Amniotic stem cell (primary cell): ENCODE measurements around the gene SGO1.

Experiments used
- DNase-seq: peaks from one replicate; lab custom pipeline; 2025; lab: John Stamatoyannopoulos, UW

The SGO1 gene

DNA sequence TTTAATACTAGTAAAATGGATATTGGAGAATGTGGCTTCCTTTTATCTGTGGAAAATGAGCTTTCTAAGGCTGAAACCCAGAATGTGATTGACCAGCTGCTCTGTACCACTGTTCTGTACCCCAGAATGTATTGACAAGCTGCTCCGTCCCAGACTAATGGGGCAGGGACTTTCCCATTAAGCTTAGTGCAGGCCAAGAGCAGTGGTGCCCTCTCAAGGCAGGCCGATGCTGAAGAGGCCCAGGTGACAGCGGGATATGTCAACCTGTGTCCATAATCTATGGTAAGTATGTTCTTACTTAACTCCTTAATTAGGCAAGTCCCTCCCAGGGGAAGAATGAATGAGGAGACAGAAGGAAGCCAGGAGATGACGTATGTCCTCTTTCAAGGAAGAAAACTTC is 31.1 kb downstream of the SGO1 start:
- DNase-seq, result no peak

DNA sequence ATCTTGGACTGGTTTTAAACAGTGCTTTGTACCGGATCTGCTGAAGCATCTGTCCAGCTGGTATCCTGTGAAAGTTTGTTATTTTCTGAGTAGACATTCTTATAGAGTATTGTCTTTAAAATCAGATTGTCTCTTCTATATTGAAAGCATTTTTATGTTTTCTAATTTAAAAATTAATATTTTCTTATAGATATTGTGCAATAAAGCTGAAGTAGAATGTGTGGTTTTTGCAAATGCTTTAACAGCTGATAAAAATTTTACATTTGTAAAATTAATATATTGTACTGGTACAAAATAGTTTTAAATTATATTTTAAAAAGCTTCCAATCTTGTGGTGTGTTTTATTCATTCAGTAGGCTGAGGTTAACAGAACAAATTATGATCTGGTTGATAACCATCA is 31.9 kb downstream of the SGO1 start:
- DNase-seq, result no peak

DNA sequence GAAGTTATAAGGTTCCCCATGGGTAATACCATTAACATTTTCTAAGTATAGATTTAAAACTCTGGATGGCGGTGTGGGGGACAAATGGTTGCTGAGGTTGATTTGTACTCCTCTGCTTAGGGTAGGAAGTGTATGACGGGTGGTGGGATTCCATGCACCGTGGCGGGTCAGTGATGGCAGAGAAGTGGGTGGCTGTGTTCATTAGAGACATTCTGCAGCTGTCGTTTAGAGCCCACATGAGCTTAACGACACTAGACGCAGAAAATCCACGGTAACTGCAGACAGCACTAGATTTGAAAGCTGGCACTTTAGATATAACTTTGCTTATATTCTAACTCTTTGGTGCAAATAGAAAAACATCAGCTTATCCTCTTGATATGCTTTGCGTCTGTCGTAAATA is 37.5 kb downstream of the SGO1 start:
- no peak for DNase-seq

DNA sequence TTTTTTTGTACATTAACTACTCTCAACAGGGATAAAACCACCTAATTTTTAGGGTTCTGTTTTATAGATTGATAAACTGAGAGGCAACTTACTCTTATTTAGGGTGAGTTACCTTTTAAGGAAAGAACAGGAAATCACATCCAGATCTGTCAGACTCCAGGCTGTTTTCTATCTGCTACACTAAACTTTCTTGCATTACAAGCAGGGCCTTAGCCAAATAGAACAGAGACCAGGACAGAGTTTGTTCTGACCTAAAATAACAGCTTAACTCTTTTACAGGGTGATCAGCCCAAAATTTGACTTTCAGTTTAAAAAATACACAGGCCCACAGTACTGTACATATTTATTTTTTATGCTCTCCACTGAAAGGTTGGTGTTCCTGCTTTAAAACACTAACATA is 38.6 kb downstream of the SGO1 start:
- DNase-seq, result no peak

DNA sequence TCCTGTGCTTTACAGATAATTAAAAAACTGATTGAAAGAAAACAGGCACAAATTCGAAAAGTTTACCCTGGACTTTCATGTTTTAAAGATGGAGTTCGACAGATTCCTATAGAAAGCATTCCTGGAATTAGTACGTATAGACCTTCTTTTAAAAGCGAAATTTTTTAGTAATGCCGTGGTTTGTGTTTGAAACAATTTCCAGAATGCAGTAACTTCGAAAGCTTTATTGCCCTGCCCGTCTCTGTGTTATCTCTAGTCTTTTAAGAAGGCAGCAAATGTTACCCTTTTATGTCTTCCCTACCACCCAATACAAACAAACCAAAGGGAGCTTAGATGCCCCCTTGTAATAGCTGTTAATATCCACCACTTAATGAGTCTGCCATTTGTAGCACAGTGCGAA is 39.7 kb downstream of the SGO1 start:
- no peak for DNase-seq

DNA sequence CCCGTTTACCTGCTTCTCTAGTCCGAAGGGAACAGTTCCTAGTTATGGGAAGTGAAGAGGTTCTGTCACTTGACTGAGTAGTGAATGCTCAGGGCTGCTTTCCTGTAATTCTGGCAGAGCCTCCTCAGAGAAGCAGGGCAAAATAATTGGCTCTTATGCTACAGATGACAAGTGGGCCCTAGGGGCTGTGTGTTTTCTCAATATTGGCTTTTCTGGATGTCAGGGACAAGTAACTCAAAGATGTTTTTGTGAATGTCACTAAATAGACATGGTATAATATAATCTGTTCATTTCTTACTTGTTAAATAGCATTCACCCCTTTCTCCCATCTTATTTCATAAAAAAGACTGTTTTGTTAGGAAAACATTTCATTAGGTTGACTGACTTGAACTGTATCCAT is 40.1 kb downstream of the SGO1 start:
- no peak for DNase-seq

DNA sequence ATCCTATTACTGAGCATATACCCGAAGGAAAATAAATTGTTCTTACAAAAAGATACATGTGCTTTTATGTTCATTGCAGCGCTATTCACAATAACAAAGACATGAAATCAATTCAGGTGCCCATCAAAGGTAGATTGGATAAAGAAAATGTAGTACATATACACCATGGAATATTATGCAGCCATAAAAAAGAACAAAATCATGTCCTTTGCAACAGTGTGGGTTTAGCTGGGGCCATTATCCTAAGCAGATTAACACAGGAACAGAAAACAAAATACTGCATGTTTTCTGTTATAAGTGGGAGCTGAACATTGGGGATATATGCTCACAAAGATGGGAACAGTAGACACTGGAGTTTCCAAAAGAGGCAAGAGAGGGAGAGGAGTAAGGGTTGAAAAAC is 42.5 kb downstream of the SGO1 start:
- DNase-seq, result no peak

DNA sequence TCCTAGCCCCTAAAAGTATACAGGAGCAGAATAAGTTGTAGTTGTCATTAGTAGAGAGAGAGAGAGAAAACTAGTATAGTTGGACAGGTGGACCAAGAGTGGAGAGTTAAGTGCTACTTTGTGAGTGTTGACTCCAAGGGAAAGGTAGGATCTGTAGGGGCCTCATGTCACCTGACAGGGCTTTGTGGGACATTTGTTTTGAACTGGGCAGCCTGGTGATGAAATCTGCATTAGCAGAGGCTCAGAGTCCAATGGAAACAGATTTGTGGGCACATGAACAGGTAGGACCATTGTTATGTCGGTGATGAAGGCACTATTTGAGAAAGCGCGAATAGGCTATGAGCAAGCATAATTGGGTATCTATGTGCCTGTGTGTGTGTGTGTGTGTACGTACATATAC is 43.5 kb downstream of the SGO1 start:
- no peak for DNase-seq

DNA sequence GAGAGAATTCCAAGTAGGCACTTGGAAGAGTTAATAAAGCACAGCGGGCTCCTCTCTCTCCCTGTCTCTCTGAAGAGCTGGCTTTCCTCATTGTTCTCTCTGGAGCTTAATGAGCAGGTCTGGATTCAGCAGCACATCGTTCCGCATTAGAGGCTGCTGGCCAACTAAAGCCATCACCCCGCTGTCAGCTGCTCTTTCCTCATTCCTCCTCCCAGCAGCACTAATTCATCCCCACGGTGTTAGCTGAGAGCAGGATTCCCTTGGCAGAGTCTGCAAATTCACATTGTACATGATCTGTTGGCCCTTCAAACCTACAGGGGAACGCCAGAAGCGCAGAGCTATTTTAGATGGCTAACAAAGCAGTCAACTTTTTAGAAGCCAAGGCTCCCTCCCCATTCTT is 44.2 kb downstream of the SGO1 start:
- DNase-seq, result no peak

DNA sequence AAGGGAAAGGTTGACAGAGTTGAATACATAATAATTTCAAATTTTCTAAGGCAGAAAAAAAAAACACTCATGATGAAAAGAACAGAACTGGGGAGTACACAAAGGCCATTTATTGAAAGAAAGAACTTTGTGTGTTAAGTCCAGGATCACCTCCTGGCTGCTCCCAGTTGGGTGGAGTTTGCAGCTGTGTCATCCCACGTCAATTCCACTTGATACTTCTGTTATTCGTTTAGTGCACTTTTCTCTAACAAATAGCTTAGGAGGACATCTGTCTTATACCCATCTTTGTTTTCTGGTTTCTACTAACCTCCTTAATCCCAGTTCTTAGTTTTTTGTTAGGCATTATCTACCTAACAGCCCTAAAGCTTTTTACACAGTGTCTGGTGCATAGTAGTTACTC is 44.7 kb downstream of the SGO1 start:
- no peak for DNase-seq

DNA sequence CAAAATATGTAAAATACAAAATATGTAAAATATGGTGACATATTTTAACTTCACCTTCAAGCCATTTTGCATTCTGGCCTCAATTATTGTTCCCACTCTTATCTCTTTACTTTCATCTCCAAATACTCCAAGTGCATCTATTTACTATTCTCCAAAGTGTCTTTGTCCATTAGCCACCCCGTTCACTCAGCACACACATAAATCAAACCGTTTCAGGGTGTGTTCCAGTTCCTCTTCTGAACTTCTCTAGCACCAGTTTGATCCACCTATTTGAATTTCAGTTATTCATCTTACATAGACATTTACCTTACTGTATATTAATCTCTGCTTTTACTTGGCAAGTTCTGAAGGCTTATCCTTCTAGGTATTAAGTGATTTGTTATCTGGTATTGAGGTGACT is 45.1 kb downstream of the SGO1 start:
- no peak for DNase-seq

DNA sequence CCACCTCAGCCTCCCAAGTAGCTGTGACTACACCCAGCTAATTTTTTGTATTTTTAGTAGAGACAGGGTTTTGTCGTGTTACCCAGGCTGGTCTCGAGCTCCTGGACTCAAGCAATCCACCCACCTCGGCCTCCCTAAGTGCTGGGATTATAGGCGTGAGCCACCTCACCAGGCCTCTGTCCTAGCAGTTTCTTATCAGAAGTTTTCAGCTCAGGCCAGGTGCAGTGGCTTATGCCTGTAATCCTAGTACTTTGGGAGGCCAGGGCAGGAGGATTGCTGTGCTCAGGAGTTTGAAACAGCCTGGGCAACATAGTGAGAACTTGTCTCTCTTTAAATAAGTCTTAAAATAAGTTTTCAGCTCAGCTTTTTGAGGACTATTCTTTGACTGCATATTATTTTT is 48.4 kb downstream of the SGO1 start:
- DNase-seq, result no peak

DNA sequence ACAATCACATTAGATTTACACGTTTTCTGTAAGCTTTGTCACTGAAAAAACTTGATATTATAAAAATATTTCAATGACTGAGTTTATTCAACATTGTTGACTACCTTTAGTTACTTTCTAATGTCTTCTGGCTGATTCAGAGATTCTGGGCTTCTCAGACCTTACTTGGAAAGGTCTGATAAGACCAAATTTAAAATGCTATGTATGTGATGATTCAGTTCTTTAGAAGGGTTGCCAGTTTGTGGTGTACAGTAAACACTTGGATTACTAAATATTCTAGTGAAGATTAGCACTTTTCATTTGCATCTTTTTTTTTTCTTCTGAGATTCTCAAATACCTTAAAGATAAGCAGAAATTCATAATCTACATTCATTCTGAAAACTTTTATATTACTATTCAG is 49.8 kb downstream of the SGO1 start:
- DNase-seq, result no peak

DNA sequence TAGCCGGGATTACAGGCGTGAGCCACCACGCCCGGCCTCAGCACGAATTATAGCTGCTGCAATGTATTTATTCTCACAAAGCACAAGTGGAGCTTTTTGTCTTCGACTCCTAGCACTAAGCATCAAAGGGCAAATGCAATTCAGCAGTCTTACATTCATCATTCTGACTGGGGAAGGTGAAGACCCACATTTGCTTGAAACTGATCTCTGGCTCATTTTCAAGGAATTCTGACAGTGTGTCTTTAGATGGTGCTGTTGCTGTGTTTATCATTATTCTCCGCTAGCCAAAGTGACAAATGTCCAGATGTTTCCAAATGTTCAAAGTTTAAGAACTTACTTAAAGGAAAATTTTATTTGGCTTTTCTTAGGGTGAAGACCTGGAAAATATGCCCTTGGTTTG is 55.9 kb downstream of the SGO1 start:
- DNase-seq, result no peak

DNA sequence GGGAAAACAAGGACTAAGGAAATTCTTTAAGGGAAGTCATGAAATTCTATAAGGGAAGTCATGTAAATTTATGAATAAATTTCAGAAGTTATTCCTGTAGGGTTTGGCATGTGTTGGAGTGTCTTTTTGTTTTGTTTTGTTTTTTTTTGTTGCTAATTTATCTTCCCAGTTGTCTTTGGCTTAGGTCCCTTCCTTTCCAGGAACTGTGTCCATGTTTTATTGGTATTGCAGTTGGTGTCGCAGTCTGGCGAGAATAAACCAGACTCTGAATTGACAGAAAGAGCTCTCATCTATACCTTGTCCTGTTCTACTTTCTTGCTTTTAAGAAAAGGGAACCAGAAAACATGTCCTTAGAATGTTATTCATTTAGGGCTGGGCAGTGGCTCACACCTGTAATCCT is 57.6 kb downstream of the SGO1 start:
- no peak for DNase-seq

DNA sequence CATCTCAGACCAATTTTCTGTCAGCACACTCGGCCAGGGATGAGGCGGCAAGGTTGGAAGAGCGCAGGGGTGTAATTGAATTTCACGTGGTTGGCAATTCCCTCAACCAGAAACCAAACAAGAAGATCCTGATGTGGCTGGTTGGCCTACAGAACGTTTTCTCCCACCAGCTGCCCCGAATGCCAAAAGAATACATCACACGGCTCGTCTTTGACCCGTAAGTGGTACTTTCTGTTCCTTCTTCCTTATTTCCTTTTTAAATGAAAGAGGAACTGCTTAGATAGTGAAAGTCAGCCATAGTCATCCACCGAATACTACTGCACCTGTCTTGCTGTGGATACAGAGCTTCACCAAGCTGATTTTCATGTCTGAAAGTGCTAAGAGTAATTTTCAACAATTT is 60.1 kb downstream of the SGO1 start:
- DNase-seq, result no peak

DNA sequence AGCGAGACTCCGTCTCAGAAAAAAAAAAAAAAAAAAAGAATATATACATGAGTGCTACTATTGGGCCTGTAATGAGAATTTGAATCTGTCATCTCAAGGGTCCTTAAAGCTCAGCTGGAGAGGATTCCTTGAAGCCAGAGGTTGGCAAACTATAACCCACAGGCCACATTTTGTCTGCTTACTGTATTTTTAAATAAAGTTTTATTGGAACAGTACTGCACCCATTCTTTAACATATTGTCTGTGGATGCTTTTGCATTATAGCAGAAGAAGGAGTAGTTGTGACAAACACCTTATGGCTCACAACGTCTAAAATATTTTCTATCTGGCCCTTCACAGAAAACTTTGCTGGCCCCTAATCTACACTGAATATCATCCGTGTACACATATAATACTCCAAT is 60.7 kb downstream of the SGO1 start:
- no peak for DNase-seq

DNA sequence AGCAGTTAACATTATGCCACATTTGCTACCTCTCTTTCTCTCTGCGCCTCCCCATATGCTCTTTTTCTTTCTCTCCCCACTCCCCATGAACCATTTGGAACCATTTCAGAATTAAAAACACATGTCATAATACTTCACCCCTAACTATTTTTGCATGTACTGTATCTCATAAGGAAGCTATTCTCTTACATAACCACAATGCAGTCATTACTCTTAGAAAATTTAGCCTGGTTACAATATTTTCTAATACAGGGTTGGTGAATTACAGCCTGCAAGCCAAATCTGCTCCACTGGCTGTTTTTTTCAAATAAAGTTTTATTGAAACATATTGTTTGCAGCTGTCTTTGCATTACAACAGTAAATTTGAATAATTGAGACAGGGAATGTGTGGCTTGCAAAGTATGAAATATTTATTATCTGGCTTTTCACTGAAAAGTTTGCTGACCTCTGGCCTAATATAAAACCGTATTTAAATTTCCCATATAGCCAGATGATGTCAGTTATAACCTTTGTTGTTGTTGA is 62.8 kb downstream of the SGO1 start:
- DNase-seq, result no peak

DNA sequence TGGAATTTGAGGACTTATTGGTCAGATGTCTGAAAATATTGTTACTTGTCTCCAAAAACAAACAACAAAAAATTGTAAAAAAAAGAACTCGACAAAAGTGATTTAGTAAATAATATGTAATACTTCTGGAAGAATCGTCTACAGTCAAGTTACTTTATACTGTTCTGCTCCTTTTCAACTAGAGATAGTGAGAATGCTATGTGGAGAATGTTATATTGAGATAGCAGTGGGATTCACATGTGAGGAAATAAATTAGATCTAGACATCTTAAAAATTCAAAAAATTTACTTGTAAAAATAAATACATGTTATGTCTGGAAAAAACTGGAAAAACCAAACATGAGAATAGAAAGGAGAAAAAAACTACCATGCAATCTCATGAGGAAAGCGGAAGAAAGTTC is 64.9 kb downstream of the SGO1 start:
- DNase-seq, result no peak
